H9 (cell line): Measurements from ENCODE around the gene GPRC5D. TPM values are rescaled to one million over a fixed set of nuclear protein-coding genes. Genes with fewer than 3 reads are reported as not detected.

ENCODE experiments used
- DNase-seq: peaks from one replicate; pipeline ENCODE4 v3.0.0-alpha.2; 2017
- H2AFZ ChIP-seq: one replicate; pipeline ENCODE4 v1.6.1; 2013; ENCODE audit warnings: mild to moderate bottlenecking, low read length, control low read depth, moderate library complexity
- H2AK5ac ChIP-seq: 2 replicates; pipeline ENCODE4 v1.6.1; 2013; ENCODE audit warnings: low read length, control low read depth, mixed read lengths; ENCODE audit not compliant: insufficient read length
- H2BK120ac ChIP-seq: one replicate; pipeline ENCODE4 v1.6.1; 2013; ENCODE audit warnings: low read depth, mild to moderate bottlenecking, low read length, control low read depth, inconsistent platforms; ENCODE audit not compliant: poor library complexity, severe bottlenecking
- H2BK12ac ChIP-seq: 2 replicates; pipeline ENCODE4 v1.6.1; 2013; ENCODE audit warnings: low read length, control low read depth, mixed read lengths, low read depth; ENCODE audit not compliant: insufficient read length
- H2BK15ac ChIP-seq: 2 replicates; pipeline ENCODE4 v1.6.1; 2013; ENCODE audit warnings: low read depth, low read length, control low read depth
- H2BK20ac ChIP-seq: one replicate; pipeline ENCODE4 v1.6.1; 2013; ENCODE audit warnings: low read depth, mild to moderate bottlenecking, low read length, control low read depth, inconsistent platforms; ENCODE audit not compliant: poor library complexity, severe bottlenecking
- H2BK5ac ChIP-seq: 2 replicates; pipeline ENCODE4 v1.6.1; 2013; ENCODE audit warnings: low read length, control low read depth, mixed read lengths; ENCODE audit not compliant: insufficient read length
- H3K14ac ChIP-seq: 2 replicates; pipeline ENCODE4 v1.6.1; 2013; ENCODE audit warnings: low read length, control low read depth; ENCODE audit not compliant: insufficient read depth
- H3K18ac ChIP-seq: 2 replicates; pipeline ENCODE4 v1.6.1; 2013; ENCODE audit warnings: low read depth, mild to moderate bottlenecking, mixed read lengths, low read length, control low read depth; ENCODE audit not compliant: insufficient read length
- H3K23ac ChIP-seq: 2 replicates; pipeline ENCODE4 v1.6.1; 2013; ENCODE audit warnings: low read length, control low read depth, mixed read lengths, low read depth; ENCODE audit not compliant: insufficient read length
- H3K23me2 ChIP-seq: 2 replicates; pipeline ENCODE4 v1.6.1; 2013; ENCODE audit warnings: low read depth, mild to moderate bottlenecking, mixed read lengths, low read length, control low read depth; ENCODE audit not compliant: insufficient read length, poor library complexity, severe bottlenecking
- H3K27ac ChIP-seq: 2 replicates; pipeline ENCODE4 v1.5.1; 2013; ENCODE audit warnings: low read length, control low read depth, mixed read lengths, low read depth; ENCODE audit not compliant: insufficient read length
- H3K27me3 ChIP-seq: 2 replicates; pipeline ENCODE4 v1.6.1; 2013; ENCODE audit warnings: low read length, control low read depth, inconsistent platforms; ENCODE audit not compliant: insufficient read depth
- H3K4ac ChIP-seq: 2 replicates; pipeline ENCODE4 v1.6.1; 2013; ENCODE audit warnings: low read depth, mild to moderate bottlenecking, control low read depth, inconsistent platforms, low read length, moderate library complexity
- H3K4me1 ChIP-seq: 2 replicates; pipeline ENCODE4 v1.6.1; 2013; ENCODE audit warnings: low read length, control low read depth, inconsistent platforms; ENCODE audit not compliant: insufficient read depth
- H3K4me2 ChIP-seq: 2 replicates; pipeline ENCODE4 v1.6.1; 2013; ENCODE audit warnings: low read length, control low read depth, mixed read lengths; ENCODE audit not compliant: insufficient read length, insufficient read depth
- H3K56ac ChIP-seq: 2 replicates; pipeline ENCODE4 v1.6.1; 2013; ENCODE audit warnings: low read depth, mild to moderate bottlenecking, mixed read lengths, low read length, control low read depth; ENCODE audit not compliant: insufficient read length
- H3K79me1 ChIP-seq: 2 replicates; pipeline ENCODE4 v1.6.1; 2013; ENCODE audit warnings: low read depth, mild to moderate bottlenecking, moderate library complexity, low read length, control low read depth, inconsistent platforms; ENCODE audit not compliant: insufficient read depth, poor library complexity, severe bottlenecking
- H3K79me2 ChIP-seq: 2 replicates; pipeline ENCODE4 v1.6.1; 2013; ENCODE audit warnings: low read length, control low read depth, inconsistent platforms; ENCODE audit not compliant: insufficient read depth
- H3K9ac ChIP-seq: 2 replicates; pipeline ENCODE4 v1.6.1; 2013; ENCODE audit warnings: low read length, control low read depth, mixed read lengths; ENCODE audit not compliant: insufficient read length; ENCODE audit errors: extremely low read depth
- H3K9me3 ChIP-seq: one replicate; pipeline ENCODE4 v1.6.1; 2013; ENCODE audit warnings: low read depth, low read length, inconsistent platforms; ENCODE audit not compliant: control insufficient read depth
- H3T11ph ChIP-seq: one replicate; pipeline ENCODE4 v1.6.1; 2013; ENCODE audit warnings: mild to moderate bottlenecking, low read length, control low read depth, inconsistent platforms
- H4K20me1 ChIP-seq: one replicate; pipeline ENCODE4 v1.6.1; 2013; ENCODE audit not compliant: control insufficient read depth, insufficient read length, insufficient read depth
- H4K5ac ChIP-seq: 2 replicates; pipeline ENCODE4 v1.6.1; 2013; ENCODE audit warnings: low read depth, mild to moderate bottlenecking, mixed read lengths, low read length, control low read depth; ENCODE audit not compliant: insufficient read length
- H4K8ac ChIP-seq: replicated peaks from 2 replicates; pipeline ENCODE4 v1.6.1; 2013; ENCODE audit warnings: low read length, control low read depth, mixed read lengths, low read depth; ENCODE audit not compliant: insufficient read length
- H4K91ac ChIP-seq: 2 replicates; pipeline ENCODE4 v1.6.1; 2013; ENCODE audit warnings: low read depth, mild to moderate bottlenecking, moderate library complexity, mixed read lengths, low read length, control low read depth; ENCODE audit not compliant: insufficient read length
- H3K27ac Mint-ChIP-seq, 3 experiments: 2 replicates in 2 of 3; 3 replicates in 1 of 3; pipeline ENCODE4 v1.8.0; 2020 to 2021; ENCODE audit warnings: mixed read lengths in 3 of 3, mild to moderate bottlenecking in 1 of 3, moderate library complexity in 1 of 3
- H3K27me3 Mint-ChIP-seq: 2 replicates; pipeline ENCODE4 v1.8.0; 2021; ENCODE audit warnings: low read depth, mild to moderate bottlenecking, moderate library complexity, mixed read lengths
- H3K36me3 Mint-ChIP-seq, 3 experiments: 2 replicates in 2 of 3; 3 replicates in 1 of 3; pipeline ENCODE4 v1.8.0; 2020 to 2021; ENCODE audit warnings: low read depth in 3 of 3, mixed read lengths in 3 of 3; ENCODE audit not compliant: insufficient read depth in 1 of 3
- H3K4me1 Mint-ChIP-seq, 2 experiments: 2 replicates each; pipeline ENCODE4 v1.8.0; 2020; ENCODE audit warnings: mixed read lengths in 2 of 2
- H3K4me3 Mint-ChIP-seq, 2 experiments: 2 replicates in 1 of 2; 3 replicates in 1 of 2; pipeline ENCODE4 v1.8.0; 2020 to 2021; ENCODE audit warnings: mild to moderate bottlenecking in 2 of 2, mixed read lengths in 2 of 2, moderate library complexity in 1 of 2
- H3K9me3 Mint-ChIP-seq, 2 experiments: 2 replicates in 1 of 2; 3 replicates in 1 of 2; pipeline ENCODE4 v1.8.0; 2020; ENCODE audit warnings: mild to moderate bottlenecking in 2 of 2, mixed read lengths in 2 of 2, moderate library complexity in 1 of 2
- WGBS: extraction: QIAGEN DNeasy Blood & Tissue Kit; methylation state at CpG from one replicate; pipeline ENCODE4 v1.1.7; 2013; ENCODE audit warnings: missing lambda C conversion rate, low lambda C conversion rate, mixed read lengths; ENCODE audit not compliant: insufficient read length; ENCODE audit errors: extremely low coverage; 5-methylcytosine and 5-hydroxymethylcytosine counted together
- total RNA-seq: library from RNA; stranded (reverse); gene quantifications from 2 replicates; pipeline ENCODE4 v1.2.1, GENCODE V29; 2021
- TF ChIP-seq, protein P1 (sequence below): fragments of 200-600 bp; sonication (generic); conservative IDR thresholded peaks from 3 replicates; pipeline ENCODE4 v1.8.0; 2021; ENCODE audit warnings: antibody characterized with exemption, mild to moderate bottlenecking

Gene GPRC5D
- total RNA-seq, 1 experiment from 2014 or later = not detected

DNA sequence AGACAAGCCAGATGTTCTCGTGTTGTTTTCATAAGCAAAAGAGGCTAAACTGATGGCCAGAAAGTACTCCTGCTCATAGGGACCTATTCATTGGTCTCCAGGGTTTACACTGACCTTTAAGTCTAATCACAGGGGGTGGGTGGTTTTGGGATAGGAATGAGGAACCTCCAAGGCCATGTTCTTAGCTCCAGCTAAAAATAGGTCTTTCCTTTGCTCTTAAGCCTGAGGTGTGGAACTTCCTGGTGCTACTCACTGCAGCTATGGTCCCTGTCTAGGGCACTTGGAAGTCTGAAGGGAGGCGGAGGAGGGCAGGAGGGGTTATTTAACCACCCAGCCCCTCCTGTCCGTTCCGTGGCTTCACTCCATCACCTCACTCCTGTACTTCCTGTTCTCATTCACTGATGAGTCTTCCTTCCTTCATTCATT lies 42.0 kb downstream of the GPRC5D start:
- no peak overlapping the region for H2BK12ac ChIP-seq
- TF ChIP-seq, protein P1, sequence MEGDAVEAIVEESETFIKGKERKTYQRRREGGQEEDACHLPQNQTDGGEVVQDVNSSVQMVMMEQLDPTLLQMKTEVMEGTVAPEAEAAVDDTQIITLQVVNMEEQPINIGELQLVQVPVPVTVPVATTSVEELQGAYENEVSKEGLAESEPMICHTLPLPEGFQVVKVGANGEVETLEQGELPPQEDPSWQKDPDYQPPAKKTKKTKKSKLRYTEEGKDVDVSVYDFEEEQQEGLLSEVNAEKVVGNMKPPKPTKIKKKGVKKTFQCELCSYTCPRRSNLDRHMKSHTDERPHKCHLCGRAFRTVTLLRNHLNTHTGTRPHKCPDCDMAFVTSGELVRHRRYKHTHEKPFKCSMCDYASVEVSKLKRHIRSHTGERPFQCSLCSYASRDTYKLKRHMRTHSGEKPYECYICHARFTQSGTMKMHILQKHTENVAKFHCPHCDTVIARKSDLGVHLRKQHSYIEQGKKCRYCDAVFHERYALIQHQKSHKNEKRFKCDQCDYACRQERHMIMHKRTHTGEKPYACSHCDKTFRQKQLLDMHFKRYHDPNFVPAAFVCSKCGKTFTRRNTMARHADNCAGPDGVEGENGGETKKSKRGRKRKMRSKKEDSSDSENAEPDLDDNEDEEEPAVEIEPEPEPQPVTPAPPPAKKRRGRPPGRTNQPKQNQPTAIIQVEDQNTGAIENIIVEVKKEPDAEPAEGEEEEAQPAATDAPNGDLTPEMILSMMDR = no peak
- no peak overlapping the region for H4K91ac ChIP-seq
- H2AFZ ChIP-seq = no peak overlapping the region
- H3K18ac ChIP-seq = no peak overlapping the region
- H3K23ac ChIP-seq = no peak overlapping the region
- H3K27me3 ChIP-seq = no peaks in the 10 kb centered on the region; the same call in 1 of the 2 replicates
- WGBS = no CpG with 5 or more reads among the region's 4 CpGs
- no peak overlapping the region for H3K14ac ChIP-seq
- no peak overlapping the region for H4K8ac ChIP-seq
- Mint-ChIP-seq H3K4me1 (peaks cover 8 to 15% of the 10 kb centered on the region in 2 experiments), H3K27me3 (no peaks in the 10 kb centered on the region; the same call in none of the 2 replicates), H3K36me3 (no peaks in the 10 kb centered on the region), H3K4me3 (no peak overlapping the region), H3K9me3 (no peaks in the 10 kb centered on the region), H3K27ac (no peak overlapping the region)
- H2BK20ac ChIP-seq = no peak overlapping the region
- H3K79me1 ChIP-seq = no peaks in the 10 kb centered on the region
- H3K4me2 ChIP-seq = no peak overlapping the region
- H3T11ph ChIP-seq = no peak overlapping the region
- H2BK5ac ChIP-seq = no peak overlapping the region
- no peak for DNase-seq
- no peak overlapping the region for H2BK15ac ChIP-seq
- H3K4ac ChIP-seq = no peak overlapping the region
- H2BK120ac ChIP-seq = no peak overlapping the region
- no peak overlapping the region for H4K5ac ChIP-seq
- no peaks in the 10 kb centered on the region for H3K79me2 ChIP-seq
- no peak overlapping the region for H3K27ac ChIP-seq
- no peak overlapping the region for H3K56ac ChIP-seq
- no peaks in the 10 kb centered on the region for H3K9me3 ChIP-seq
- H3K4me1 ChIP-seq = no peaks in the 10 kb centered on the region
- H2AK5ac ChIP-seq = no peak overlapping the region
- H4K20me1 ChIP-seq = no peaks in the 10 kb centered on the region
- no peak overlapping the region for H3K9ac ChIP-seq
- H3K23me2 ChIP-seq = no peaks in the 10 kb centered on the region
